Ascending aorta (tissue), 2 donors: ENCODE measurements around the gene ANKRD53. TPM values are rescaled to one million over a fixed set of nuclear protein-coding genes. Genes with fewer than 3 reads are reported as not detected.
A peak's percentile ranks its signal among the peaks of the same experiment; 100 is the strongest.

Source experiments
- DNase-seq, 2 donors: peaks; one replicate each; pipeline ENCODE4 v3.0.0-alpha.2; 2019; ENCODE audit warnings: low spot score in 2 of 2
- H3K27ac ChIP-seq, 2 donors: fragments of 200-600 bp; sonication (generic); one replicate each; pipeline ENCODE4 v1.5.1; 2016 to 2017; ENCODE audit warnings: mild to moderate bottlenecking in 1 of 2
- H3K27me3 ChIP-seq: fragments of 200-600 bp; sonication (generic); one replicate; pipeline ENCODE4 v1.5.1; 2017
- H3K36me3 ChIP-seq, 2 donors: fragments of 200-600 bp; sonication (generic); one replicate each; pipeline ENCODE4 v1.5.1; 2016
- H3K4me1 ChIP-seq, 2 donors: fragments of 200-600 bp; sonication (generic); one replicate each; pipeline ENCODE4 v1.5.1; 2016 to 2017; ENCODE audit warnings: mild to moderate bottlenecking in 1 of 2
- H3K4me3 ChIP-seq, 2 donors: fragments of 200-600 bp; sonication (generic); one replicate each; pipeline ENCODE4 v1.5.1; 2016 to 2017; ENCODE audit warnings: mild to moderate bottlenecking in 1 of 2
- H3K9me3 ChIP-seq, 2 donors: fragments of 200-600 bp; sonication (generic); one replicate each; pipeline ENCODE4 v1.5.1; 2016
- CTCF ChIP-seq, 3 experiments: fragments of 200-600 bp in 2 of 3; fragments of 450-650 bp in 1 of 3; sonication (generic) in 2 of 3; IDR thresholded peaks; one replicate each; pipeline ENCODE4 v1.5.1; 2016 to 2019; ENCODE audit warnings: antibody characterized with exemption in 3 of 3, mild to moderate bottlenecking in 1 of 3, moderate library complexity in 1 of 3
- intact Hi-C: fragments of 100-400 bp; cut with DNase I; formaldehyde crosslinking; loops from one replicate; pipeline ENCODE4 v1.15.1; 2023
- total RNA-seq: library from RNA; depleted of rRNA; stranded (reverse); fragments of >200 nt; gene quantifications from one replicate; pipeline ENCODE4 v1.1.0, GENCODE V29; 2016

Gene ANKRD53
- total RNA-seq, 1 donor from 2014 or later, result 1.4 TPM

GRCh38 chr2:70979626-70980025 lies 1.2 kb downstream of the ANKRD53 start:
- H3K36me3 ChIP-seq, result peaks cover 0 to 5% of the 10 kb centered on the region in 2 donors
- H3K4me3 ChIP-seq, result no peak overlapping the region
- peaks cover 0 to 16% of the 10 kb centered on the region in 2 donors for H3K4me1 ChIP-seq
- DNase-seq, result peak in 1 of 2 donors; percentile 63
- H3K27me3 ChIP-seq, result no peaks in the 10 kb centered on the region
- H3K27ac ChIP-seq, result peak overlapping the region; percentile 82 to 94
- H3K9me3 ChIP-seq, result no peaks in the 10 kb centered on the region
- TF ChIP-seq CTCF (IDR thresholded peaks at IDR 0.05), result no peak
- intact Hi-C loops, result loop anchor here (5.0 to 10.0 kb wide), 4 partner anchors 148 to 732 kb away; partner anchors contain the start of genes FAM136A, PAIP2B and TIA1

DNA sequence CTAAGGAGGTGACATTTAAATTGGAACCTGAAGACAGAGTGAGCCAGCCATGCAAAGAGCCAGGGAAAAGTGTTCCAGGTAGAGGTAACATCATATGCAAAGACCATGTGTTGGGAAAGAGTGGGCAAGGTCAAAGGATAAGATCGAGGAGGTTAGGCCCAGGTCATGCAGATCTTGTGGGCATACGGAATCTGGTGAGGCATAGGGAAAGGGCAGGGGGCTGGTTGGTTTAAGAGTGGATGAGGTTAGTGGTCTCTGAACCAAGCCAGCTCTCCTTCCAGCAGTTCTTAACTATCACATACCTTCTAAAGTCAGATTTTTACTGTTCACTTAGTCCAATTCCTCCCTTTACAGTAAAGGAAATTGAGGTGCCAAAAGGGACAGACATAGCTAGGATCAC lies 3.0 kb downstream of the ANKRD53 start:
- intact Hi-C loops, result no loop called here
- Histone ChIP-seq H3K9me3 (no peaks in the 10 kb centered on the region), H3K27me3 (no peaks in the 10 kb centered on the region), H3K36me3 (peaks cover 0 to 17% of the 10 kb centered on the region in 2 donors), H3K4me3 (no peak overlapping the region), H3K27ac (no peak overlapping the region), H3K4me1 (peaks cover 0 to 16% of the 10 kb centered on the region in 2 donors)
- TF ChIP-seq CTCF (IDR thresholded peaks at IDR 0.05), result no peak
- DNase-seq, result peak in 1 of 2 donors; percentile 44

GRCh38 chr2:70981866-70982810 lies 3.7 kb downstream of the ANKRD53 start:
- peak in 1 of 2 donors; percentile 53 for DNase-seq
- TF ChIP-seq CTCF (IDR thresholded peaks at IDR 0.05), result no peak
- H3K36me3 ChIP-seq, result peaks cover 0 to 23% of the 10 kb centered on the region in 2 donors
- H3K27ac ChIP-seq, result no peak overlapping the region
- peaks cover 0 to 16% of the 10 kb centered on the region in 2 donors for H3K4me1 ChIP-seq
- H3K9me3 ChIP-seq, result no peaks in the 10 kb centered on the region
- no peak overlapping the region for H3K4me3 ChIP-seq
- intact Hi-C loops, result no loop called here
- H3K27me3 ChIP-seq, result no peaks in the 10 kb centered on the region

GRCh38 chr2:70982971-70983370 lies 4.5 kb downstream of the ANKRD53 start:
- no peak overlapping the region for H3K27ac ChIP-seq
- no peaks in the 10 kb centered on the region for H3K27me3 ChIP-seq
- H3K4me1 ChIP-seq, result peaks cover 0 to 10% of the 10 kb centered on the region in 2 donors
- no peak for TF ChIP-seq CTCF (IDR thresholded peaks at IDR 0.05)
- H3K9me3 ChIP-seq, result no peaks in the 10 kb centered on the region
- peak in 1 of 2 donors; percentile 54 for DNase-seq
- intact Hi-C loops, result no loop called here
- H3K36me3 ChIP-seq, result peaks cover 0 to 30% of the 10 kb centered on the region in 2 donors
- H3K4me3 ChIP-seq, result no peak overlapping the region

DNA sequence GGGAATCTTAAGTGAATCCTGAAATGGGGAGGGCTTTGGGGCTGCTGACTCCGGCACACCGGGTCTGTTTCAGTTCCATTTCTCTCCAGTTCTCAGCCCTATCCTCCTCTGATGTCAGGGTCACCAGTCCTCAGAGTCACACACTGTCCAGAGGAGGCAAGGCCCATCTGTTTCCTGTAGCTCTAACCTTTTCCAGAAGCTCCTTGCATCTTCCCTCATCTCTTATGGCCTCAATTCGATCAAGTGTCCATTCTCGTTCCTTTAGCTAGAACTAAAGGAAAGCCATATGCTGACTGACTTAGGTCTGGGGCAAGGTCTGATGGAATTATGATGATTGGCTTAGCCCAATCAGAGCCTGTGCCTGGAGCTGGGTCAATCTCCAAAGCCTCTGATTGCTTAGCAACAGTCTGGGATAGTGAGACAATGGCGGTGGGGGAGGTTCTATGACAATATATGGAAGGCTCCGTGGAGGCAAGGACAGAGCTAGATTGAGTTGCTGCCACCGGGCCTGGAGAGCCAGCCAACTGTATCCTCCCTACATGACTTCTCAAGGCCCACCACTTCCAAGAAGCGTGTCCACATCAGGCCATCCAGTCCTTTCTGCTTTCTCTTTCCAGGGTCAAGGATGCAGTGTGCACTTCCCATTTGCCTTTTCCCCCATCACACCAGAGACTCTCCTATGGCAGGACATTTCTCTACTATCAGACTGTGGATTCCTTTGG lies 5.2 kb downstream of the ANKRD53 start:
- peak in 1 of 2 donors; percentile 16 for DNase-seq
- peaks cover 3 to 37% of the 10 kb centered on the region in 2 donors for H3K36me3 ChIP-seq
- no peak for TF ChIP-seq CTCF (IDR thresholded peaks at IDR 0.05)

More for the DNA sequence above, 5.2 kb downstream of the ANKRD53 start:
- Histone ChIP-seq H3K27ac (no peak overlapping the region), H3K9me3 (no peaks in the 10 kb centered on the region), H3K4me1 (peaks cover 0 to 9% of the 10 kb centered on the region in 2 donors), H3K4me3 (no peak overlapping the region), H3K27me3 (no peaks in the 10 kb centered on the region)
- intact Hi-C loops, result no loop called here
